Vagina (tissue), 2 donors: ENCODE measurements around the gene PGP. TPM values are rescaled to one million over a fixed set of nuclear protein-coding genes. Genes with fewer than 3 reads are reported as not detected.

ENCODE experiments used
- DNase-seq, 2 donors: peaks; one replicate each; pipeline ENCODE4 v3.0.0-alpha.2; 2017; ENCODE audit errors: extremely low spot score in 2 of 2
- H3K27ac ChIP-seq: fragments of 200-600 bp; sonication (generic); one replicate; pipeline ENCODE4 v1.5.1; 2019
- H3K27me3 ChIP-seq: fragments of 200-600 bp; sonication (generic); one replicate; pipeline ENCODE4 v1.5.1; 2019
- H3K36me3 ChIP-seq, 2 donors: fragments of 200-600 bp; sonication (generic); one replicate each; pipeline ENCODE4 v1.5.1; 2017 to 2019
- H3K4me1 ChIP-seq: fragments of 200-600 bp; sonication (generic); one replicate; pipeline ENCODE4 v1.5.1; 2019
- H3K4me3 ChIP-seq, 2 donors: fragments of 200-600 bp; sonication (generic); 1 replicate in 1 of 2; 2 replicates in 1 of 2; pipeline ENCODE4 v1.5.1; 2016 to 2019
- H3K9me3 ChIP-seq: fragments of 200-600 bp; sonication (generic); one replicate; pipeline ENCODE4 v1.5.1; 2019
- CTCF ChIP-seq, 3 experiments: fragments of 450-650 bp in 2 of 3; fragments of 200-600 bp in 1 of 3; sonication (generic) in 1 of 3; IDR thresholded peaks; one replicate each; pipeline ENCODE4 v1.5.1; 2017 to 2019; ENCODE audit warnings: antibody characterized with exemption in 3 of 3, mild to moderate bottlenecking in 2 of 3, moderate library complexity in 2 of 3
- POLR2A ChIP-seq, 2 donors: fragments of 450-650 bp; IDR thresholded peaks; one replicate each; pipeline ENCODE4 v1.6.1; 2017; ENCODE audit warnings: antibody characterized with exemption in 2 of 2, mild to moderate bottlenecking in 2 of 2, moderate library complexity in 2 of 2
- POLR2AphosphoS5 ChIP-seq, 2 donors: sonication (generic); formaldehyde crosslinking; IDR thresholded peaks; one replicate each; pipeline ENCODE4 v1.9.0; 2017; ENCODE audit warnings: antibody characterized with exemption in 2 of 2, mild to moderate bottlenecking in 2 of 2, low read depth in 1 of 2; ENCODE audit not compliant: insufficient read depth in 1 of 2
- intact Hi-C: fragments of 100-400 bp; cut with DNase I; formaldehyde crosslinking; loops from one replicate; pipeline ENCODE4 v1.15.1; 2023
- total RNA-seq: library from RNA; depleted of rRNA; stranded (reverse); fragments of >200 nt; gene quantifications from one replicate; pipeline ENCODE4 v1.2.3, GENCODE V29; 2016

The PGP gene
- total RNA-seq, 1 donor from 2014 or later: 15.5 TPM

- Histone ChIP-seq H3K27ac (no peak overlapping the region), H3K27me3 (peaks cover 11% of the 10 kb centered on the region), H3K36me3 (no peaks in the 10 kb centered on the region), H3K9me3 (no peaks in the 10 kb centered on the region), H3K4me3 (peak overlapping the region; percentile 36 to 55), H3K4me1 (peaks cover 18% of the 10 kb centered on the region)
- intact Hi-C loops: no loop called here
- TF ChIP-seq POLR2A (IDR thresholded peaks at IDR 0.05): no peak
- no peak for TF ChIP-seq CTCF (IDR thresholded peaks at IDR 0.05)
- DNase-seq: no peak
Measured at GRCh38 chr16:2195322-2196161, 19.1 kb downstream of the PGP start.

GRCh38 chr16:2194852-2195321, 19.8 kb downstream of the PGP start:
- no peaks in the 10 kb centered on the region for H3K36me3 ChIP-seq
- H3K4me3 ChIP-seq: no peak overlapping the region
- H3K4me1 ChIP-seq: peaks cover 18% of the 10 kb centered on the region
- intact Hi-C loops: no loop called here
- TF ChIP-seq POLR2AphosphoS5 (IDR thresholded peaks at IDR 0.05; ENCODE audit: insufficient read depth in 1 of 2, low read depth in 1 of 2): no peak
- TF ChIP-seq POLR2A (IDR thresholded peaks at IDR 0.05): no peak
- TF ChIP-seq CTCF (IDR thresholded peaks at IDR 0.05): no peak
- H3K27ac ChIP-seq: no peak overlapping the region
- peaks cover 11% of the 10 kb centered on the region for H3K27me3 ChIP-seq
- no peak for DNase-seq
- H3K9me3 ChIP-seq: no peaks in the 10 kb centered on the region

- H3K4me1 ChIP-seq: peaks cover 18% of the 10 kb centered on the region
- H3K36me3 ChIP-seq: no peaks in the 10 kb centered on the region
- H3K9me3 ChIP-seq: no peaks in the 10 kb centered on the region
- no peak overlapping the region for H3K27ac ChIP-seq
- TF ChIP-seq CTCF (IDR thresholded peaks at IDR 0.05): no peak
- TF ChIP-seq POLR2AphosphoS5 (IDR thresholded peaks at IDR 0.05; ENCODE audit: insufficient read depth in 1 of 2, low read depth in 1 of 2): no peak
- TF ChIP-seq POLR2A (IDR thresholded peaks at IDR 0.05): no peak
- peaks cover 11% of the 10 kb centered on the region for H3K27me3 ChIP-seq
- intact Hi-C loops: no loop called here
- DNase-seq: no peak
- H3K4me3 ChIP-seq: no peak overlapping the region
Measured at GRCh38 chr16:2194166-2194834, 20.3 kb downstream of the PGP start.

- Histone ChIP-seq H3K4me3 (no peak overlapping the region), H3K4me1 (peaks cover 18% of the 10 kb centered on the region), H3K36me3 (no peaks in the 10 kb centered on the region), H3K27ac (no peak overlapping the region), H3K9me3 (no peaks in the 10 kb centered on the region), H3K27me3 (peaks cover 11% of the 10 kb centered on the region)
- DNase-seq: no peak
- TF ChIP-seq POLR2A (IDR thresholded peaks at IDR 0.05) (no peak), CTCF (IDR thresholded peaks at IDR 0.05) (no peak), POLR2AphosphoS5 (IDR thresholded peaks at IDR 0.05; ENCODE audit: insufficient read depth in 1 of 2, low read depth in 1 of 2) (no peak)
- intact Hi-C loops: no loop called here
Measured at GRCh38 chr16:2191446-2191706, 23.3 kb downstream of the PGP start.
